IMR-90 (cell line): Measurements from ENCODE around the gene TMEM45B. TPM values are rescaled to one million over a fixed set of nuclear protein-coding genes. Genes with fewer than 3 reads are reported as not detected.

Experiments
- ATAC-seq: fragments of 200-7000 bp; cut with Tn5 transposase; 2 replicates; pipeline ENCODE4 v1.9.1; 2020; ENCODE audit warnings: low read depth, mild to moderate bottlenecking, moderate library complexity
- BruUV-seq: library from RNA; stranded (reverse); fragments of 400-500 nt; replicated peaks from 2 replicates; lab custom pipeline; 2021; lab: Mats Ljungman, UMichigan
- CTCF ChIA-PET: fragments of 300-600 bp; formaldehyde crosslinking; extraction: SDS; loops from one replicate; lab custom pipeline; 2021; ENCODE audit warnings: antibody characterized with exemption; lab: Yijun Ruan, JAX
- POLR2A ChIA-PET: fragments of 300-600 bp; sonication (Branson Sonifier 250); formaldehyde crosslinking; loops from one replicate; lab custom pipeline; 2022; ENCODE audit warnings: antibody characterized with exemption; ENCODE audit not compliant: unreplicated experiment; lab: Charles Lee
- DNase-seq: peaks from one replicate; pipeline ENCODE4 v3.0.0; 2013
- H2AFZ ChIP-seq: replicated peaks from 2 replicates; pipeline ENCODE3; 2013; ENCODE audit warnings: low read length, mild to moderate bottlenecking; ENCODE audit not compliant: poor library complexity
- H2AK5ac ChIP-seq: 2 replicates; pipeline ENCODE4 v1.6.1; 2013; ENCODE audit warnings: low read depth, low read length, inconsistent platforms
- H2AK9ac ChIP-seq: replicated peaks from 2 replicates; pipeline ENCODE3; 2013; ENCODE audit warnings: mild to moderate bottlenecking, low read depth, low read length, moderate library complexity; ENCODE audit not compliant: poor library complexity
- H2BK120ac ChIP-seq: 2 replicates; pipeline ENCODE4 v1.6.1; 2013; ENCODE audit warnings: low read depth, low read length, inconsistent platforms
- H2BK15ac ChIP-seq: 3 replicates; pipeline ENCODE4 v1.6.1; 2013; ENCODE audit warnings: low read depth, low read length, inconsistent platforms
- H2BK20ac ChIP-seq: 2 replicates; pipeline ENCODE4 v1.6.1; 2013; ENCODE audit warnings: low read depth, mild to moderate bottlenecking, inconsistent platforms, low read length, moderate library complexity
- H2BK5ac ChIP-seq: 2 replicates; pipeline ENCODE4 v1.6.1; 2013; ENCODE audit warnings: mild to moderate bottlenecking, low read depth, low read length, inconsistent platforms; ENCODE audit not compliant: poor library complexity, severe bottlenecking
- H3K14ac ChIP-seq: replicated peaks from 2 replicates; pipeline ENCODE4 v1.6.1; 2013; ENCODE audit warnings: low read depth, low read length, inconsistent platforms
- H3K18ac ChIP-seq: 2 replicates; pipeline ENCODE4 v1.6.1; 2013; ENCODE audit warnings: low read depth, low read length, control low read depth
- H3K23ac ChIP-seq: 2 replicates; pipeline ENCODE4 v1.6.1; 2013; ENCODE audit warnings: low read depth, low read length, inconsistent platforms
- H3K27ac ChIP-seq: 2 replicates; pipeline ENCODE4 v1.5.1; 2013; ENCODE audit warnings: mild to moderate bottlenecking, control low read depth, low read length; ENCODE audit not compliant: insufficient read depth
- H3K27me3 ChIP-seq: 2 replicates; pipeline ENCODE4 v1.6.1; 2013; ENCODE audit warnings: low read length; ENCODE audit not compliant: control insufficient read depth, insufficient read depth
- H3K36me3 ChIP-seq: 2 replicates; pipeline ENCODE4 v1.6.1; 2013; ENCODE audit warnings: low read length, mixed read lengths; ENCODE audit not compliant: control insufficient read depth, insufficient read depth
- H3K4ac ChIP-seq: 2 replicates; pipeline ENCODE4 v1.6.1; 2013; ENCODE audit warnings: low read depth, low read length, inconsistent platforms
- H3K4me1 ChIP-seq: 2 replicates; pipeline ENCODE4 v1.6.1; 2013; ENCODE audit warnings: low read length, mixed read lengths; ENCODE audit not compliant: control insufficient read depth, insufficient read depth
- H3K4me2 ChIP-seq: 2 replicates; pipeline ENCODE4 v1.6.1; 2013; ENCODE audit warnings: low read depth, mild to moderate bottlenecking, control low read depth, low read length, moderate library complexity
- H3K4me3 ChIP-seq: 2 replicates; pipeline ENCODE4 v1.5.1; 2013; ENCODE audit warnings: low read depth, mild to moderate bottlenecking, control low read depth, low read length, moderate library complexity; ENCODE audit not compliant: insufficient read depth
- H3K56ac ChIP-seq: 2 replicates; pipeline ENCODE4 v1.6.1; 2013; ENCODE audit warnings: low read length, inconsistent platforms; ENCODE audit not compliant: insufficient read depth; ENCODE audit errors: extremely low read depth
- H3K79me1 ChIP-seq, 2 experiments: 2 replicates each; pipeline ENCODE4 v1.6.1; 2013; ENCODE audit warnings: low read length in 2 of 2, inconsistent platforms in 1 of 2, low read depth in 1 of 2
- H3K9ac ChIP-seq: 2 replicates; pipeline ENCODE4 v1.6.1; 2013; ENCODE audit warnings: low read depth, low read length, control low read depth
- H3K9me1 ChIP-seq: 2 replicates; pipeline ENCODE4 v1.6.1; 2013; ENCODE audit warnings: low read length, inconsistent platforms; ENCODE audit not compliant: insufficient read depth
- H3K9me3 ChIP-seq: 2 replicates; pipeline ENCODE4 v1.6.1; 2013; ENCODE audit warnings: low read length; ENCODE audit not compliant: control insufficient read depth, insufficient read depth
- H4K20me1 ChIP-seq: 2 replicates; pipeline ENCODE4 v1.6.1; 2013; ENCODE audit warnings: low read length, inconsistent platforms; ENCODE audit not compliant: insufficient read depth
- H4K5ac ChIP-seq: 2 replicates; pipeline ENCODE4 v1.6.1; 2013; ENCODE audit warnings: mild to moderate bottlenecking, low read depth, low read length, control low read depth
- H4K8ac ChIP-seq, 2 experiments: 2 replicates each; pipeline ENCODE4 v1.6.1; 2013; ENCODE audit warnings: low read depth in 2 of 2, low read length in 2 of 2, control low read depth in 1 of 2, inconsistent platforms in 1 of 2
- H4K91ac ChIP-seq: 2 replicates; pipeline ENCODE4 v1.6.1; 2013; ENCODE audit warnings: low read depth, low read length, inconsistent platforms; ENCODE audit not compliant: insufficient read depth
- BHLHE40 ChIP-seq: fragments of 150-350 bp; IDR thresholded peaks from 2 replicates; pipeline ENCODE4 v1.6.1; 2016; ENCODE audit warnings: mild to moderate bottlenecking, low read depth, low read length
- CEBPB ChIP-seq: IDR thresholded peaks from 2 replicates; pipeline ENCODE4 v1.6.1; 2012; ENCODE audit warnings: low read depth, low read length, improper control_type of control experiment
- CHD1 ChIP-seq: IDR thresholded peaks from 2 replicates; pipeline ENCODE4 v1.6.1; 2012; ENCODE audit warnings: low read depth, low read length, improper control_type of control experiment
- FOS ChIP-seq: fragments of 150-350 bp; IDR thresholded peaks from 2 replicates; pipeline ENCODE4 v1.6.1; 2016; ENCODE audit warnings: low read depth, low read length
- MAFK ChIP-seq: IDR thresholded peaks from 2 replicates; pipeline ENCODE4 v1.6.1; 2012; ENCODE audit warnings: low read depth, low read length, improper control_type of control experiment
- MAZ ChIP-seq: IDR thresholded peaks from 2 replicates; pipeline ENCODE4 v1.6.1; 2012; ENCODE audit warnings: low read depth, mild to moderate bottlenecking, low read length, improper control_type of control experiment, moderate library complexity, borderline replicate concordance
- MXI1 ChIP-seq: IDR thresholded peaks from 2 replicates; pipeline ENCODE4 v1.6.1; 2012; ENCODE audit warnings: low read depth, mild to moderate bottlenecking, low read length, moderate library complexity, borderline replicate concordance
- NFE2L2 ChIP-seq: fragments of 150-350 bp; IDR thresholded peaks from 2 replicates; pipeline ENCODE4 v1.6.1; 2016; ENCODE audit warnings: low read depth, mild to moderate bottlenecking, low read length
- POLR2A ChIP-seq: IDR thresholded peaks from 2 replicates; pipeline ENCODE4 v1.6.1; 2012; ENCODE audit warnings: mild to moderate bottlenecking, low read depth, low read length
- RAD21 ChIP-seq: IDR thresholded peaks from 2 replicates; pipeline ENCODE4 v1.6.1; 2012; ENCODE audit warnings: low read length, improper control_type of control experiment
- RCOR1 ChIP-seq: IDR thresholded peaks from 2 replicates; pipeline ENCODE4 v1.6.1; 2012; ENCODE audit warnings: mild to moderate bottlenecking, low read length, improper control_type of control experiment; ENCODE audit not compliant: insufficient replicate concordance
- RFX5 ChIP-seq: IDR thresholded peaks from 2 replicates; pipeline ENCODE4 v1.8.0; 2012; ENCODE audit warnings: low read depth, mild to moderate bottlenecking, low read length, moderate library complexity
- SMC3 ChIP-seq: fragments of 150-350 bp; IDR thresholded peaks from 2 replicates; pipeline ENCODE4 v1.6.1; 2016; ENCODE audit warnings: low read depth, mild to moderate bottlenecking, antibody characterized with exemption, low read length, moderate library complexity
- WGBS, 2 experiments: methylation state at CpG; one replicate each; pipeline versions ENCODE4 v1.1.5 to v1.1.7; 2013; ENCODE audit warnings: missing lambda C conversion rate in 2 of 2; ENCODE audit not compliant: insufficient read length in 1 of 2; ENCODE audit errors: extremely low coverage in 2 of 2; 5-methylcytosine and 5-hydroxymethylcytosine counted together
- dilution Hi-C: fragments of 300-500 bp; cut with HindIII; formaldehyde crosslinking; loops from one replicate; pipeline ENCODE4 v1.14.3; 2018; ENCODE audit warnings: low sequenced_read_pairs; ENCODE audit not compliant: unreplicated experiment
- in situ Hi-C: fragments of 300-500 bp; cut with MboI; formaldehyde crosslinking; loops from 3 replicates; pipeline ENCODE4 v1.14.3; 2019; ENCODE audit warnings: low sequenced_read_pairs, inconsistent platforms, mixed read lengths
- intact Hi-C: fragments of 100-400 bp; cut with micrococcal nuclease; formaldehyde crosslinking; loops from 2 replicates; pipeline ENCODE4 v1.10.0; 2022
- polyA plus RNA-seq, 3 experiments: library from polyadenylated mRNA; depleted of rRNA; stranded (reverse); fragments of >200 nt; gene quantifications; 2 replicates each; pipeline ENCODE4 v1.2.3, GENCODE V29; 2012; ENCODE audit warnings: low replicate concordance in 1 of 3
- total RNA-seq: library from RNA; depleted of rRNA; stranded (reverse); fragments of >200 nt; gene quantifications from 2 replicates; pipeline ENCODE4 v1.2.3, GENCODE V29; 2012
- TF ChIP-seq, protein P1 (sequence below): fragments of 150-350 bp; IDR thresholded peaks from 2 replicates; pipeline ENCODE4 v1.6.1; 2016; ENCODE audit warnings: low read depth, mild to moderate bottlenecking, low read length, moderate library complexity, borderline replicate concordance
- TF ChIP-seq, protein P2 (sequence below): fragments of 150-350 bp; IDR thresholded peaks from 2 replicates; pipeline ENCODE4 v1.6.1; 2017; ENCODE audit warnings: mild to moderate bottlenecking, antibody characterized with exemption, low read length, low read depth
- TF ChIP-seq, protein P3 (sequence below): conservative IDR thresholded peaks from 2 replicates; pipeline ENCODE4 v1.5.1; 2012; ENCODE audit warnings: mild to moderate bottlenecking, low read depth, low read length, improper control_type of control experiment

Gene TMEM45B
- total and polyA plus RNA-seq, 2 of the 4 experiments (the other 2 are of a cell fraction) = not detected

DNA sequence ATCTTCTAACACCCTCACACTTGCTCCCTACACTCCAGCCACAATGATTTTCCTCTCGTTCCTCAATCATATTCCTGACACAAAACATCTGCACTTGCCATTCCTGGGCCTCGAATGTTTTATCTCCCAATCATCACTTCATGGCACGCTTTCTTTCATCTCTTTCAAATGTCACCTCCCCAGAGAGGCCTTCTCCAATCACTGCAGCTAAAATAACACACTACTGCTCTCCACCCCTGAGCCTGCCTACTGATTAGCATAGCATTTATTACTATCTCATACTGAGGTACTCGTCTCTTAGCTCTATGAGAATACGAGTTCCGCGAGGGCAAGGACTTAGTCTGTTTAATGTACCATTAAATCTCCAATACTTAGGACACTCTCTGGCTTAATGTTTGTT, 56.3 kb downstream of the TMEM45B start:
- dilution Hi-C loops = no loop called here
- H3K18ac ChIP-seq = no peak overlapping the region
- H3K9me3 ChIP-seq = no peaks in the 10 kb centered on the region
- H3K4me3 ChIP-seq = no peak overlapping the region
- ChIA-PET POLR2A (no interaction called here), CTCF (no interaction called here)
- H3K36me3 ChIP-seq = peaks cover 62% of the 10 kb centered on the region
- H3K23ac ChIP-seq = no peak overlapping the region
- no peaks in the 10 kb centered on the region for H3K27me3 ChIP-seq
- H3K14ac ChIP-seq = no peak overlapping the region
- H3K56ac ChIP-seq = no peak overlapping the region
- ATAC-seq (no peak), DNase-seq (no peak)
- no peaks in the 10 kb centered on the region for H3K4me1 ChIP-seq
- H3K9ac ChIP-seq = no peak overlapping the region
- no peak overlapping the region for H3K4ac ChIP-seq
- BruUV-seq = no TSS peak
- WGBS, 2 experiments = 17% methylated on average over 2 of the region's 7 CpGs; no CpG with 5 or more reads in 1 of the 2 experiments
- H2AK9ac ChIP-seq = no peak overlapping the region
- H4K8ac ChIP-seq = no peak overlapping the region
- H2BK20ac ChIP-seq = no peak overlapping the region
- no peak overlapping the region for H2AFZ ChIP-seq
- no peak overlapping the region for H2BK5ac ChIP-seq
- peaks cover 7% of the 10 kb centered on the region; the same call in 1 of the 2 replicates for H3K9me1 ChIP-seq
- in situ Hi-C loops = no loop called here
- no peak overlapping the region for H4K5ac ChIP-seq
- H2BK15ac ChIP-seq = no peak overlapping the region
- H3K27ac ChIP-seq = no peak overlapping the region
- intact Hi-C loops = no loop called here
- no peak overlapping the region for H3K4me2 ChIP-seq
- no peaks in the 10 kb centered on the region for H3K79me1 ChIP-seq
- TF ChIP-seq MAFK (no peak), MXI1 (no peak), MAZ (no peak), CEBPB (no peak), POLR2A (no peak), RCOR1 (no peak), FOS (no peak), RAD21 (no peak), RFX5 (no peak), BHLHE40 (no peak), SMC3 (no peak), NFE2L2 (no peak), CHD1 (no peak)
- TF ChIP-seq, protein P1, sequence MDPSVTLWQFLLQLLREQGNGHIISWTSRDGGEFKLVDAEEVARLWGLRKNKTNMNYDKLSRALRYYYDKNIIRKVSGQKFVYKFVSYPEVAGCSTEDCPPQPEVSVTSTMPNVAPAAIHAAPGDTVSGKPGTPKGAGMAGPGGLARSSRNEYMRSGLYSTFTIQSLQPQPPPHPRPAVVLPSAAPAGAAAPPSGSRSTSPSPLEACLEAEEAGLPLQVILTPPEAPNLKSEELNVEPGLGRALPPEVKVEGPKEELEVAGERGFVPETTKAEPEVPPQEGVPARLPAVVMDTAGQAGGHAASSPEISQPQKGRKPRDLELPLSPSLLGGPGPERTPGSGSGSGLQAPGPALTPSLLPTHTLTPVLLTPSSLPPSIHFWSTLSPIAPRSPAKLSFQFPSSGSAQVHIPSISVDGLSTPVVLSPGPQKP = no peak
- TF ChIP-seq, protein P2, sequence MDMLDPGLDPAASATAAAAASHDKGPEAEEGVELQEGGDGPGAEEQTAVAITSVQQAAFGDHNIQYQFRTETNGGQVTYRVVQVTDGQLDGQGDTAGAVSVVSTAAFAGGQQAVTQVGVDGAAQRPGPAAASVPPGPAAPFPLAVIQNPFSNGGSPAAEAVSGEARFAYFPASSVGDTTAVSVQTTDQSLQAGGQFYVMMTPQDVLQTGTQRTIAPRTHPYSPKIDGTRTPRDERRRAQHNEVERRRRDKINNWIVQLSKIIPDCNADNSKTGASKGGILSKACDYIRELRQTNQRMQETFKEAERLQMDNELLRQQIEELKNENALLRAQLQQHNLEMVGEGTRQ = no peak
- TF ChIP-seq, protein P3, sequence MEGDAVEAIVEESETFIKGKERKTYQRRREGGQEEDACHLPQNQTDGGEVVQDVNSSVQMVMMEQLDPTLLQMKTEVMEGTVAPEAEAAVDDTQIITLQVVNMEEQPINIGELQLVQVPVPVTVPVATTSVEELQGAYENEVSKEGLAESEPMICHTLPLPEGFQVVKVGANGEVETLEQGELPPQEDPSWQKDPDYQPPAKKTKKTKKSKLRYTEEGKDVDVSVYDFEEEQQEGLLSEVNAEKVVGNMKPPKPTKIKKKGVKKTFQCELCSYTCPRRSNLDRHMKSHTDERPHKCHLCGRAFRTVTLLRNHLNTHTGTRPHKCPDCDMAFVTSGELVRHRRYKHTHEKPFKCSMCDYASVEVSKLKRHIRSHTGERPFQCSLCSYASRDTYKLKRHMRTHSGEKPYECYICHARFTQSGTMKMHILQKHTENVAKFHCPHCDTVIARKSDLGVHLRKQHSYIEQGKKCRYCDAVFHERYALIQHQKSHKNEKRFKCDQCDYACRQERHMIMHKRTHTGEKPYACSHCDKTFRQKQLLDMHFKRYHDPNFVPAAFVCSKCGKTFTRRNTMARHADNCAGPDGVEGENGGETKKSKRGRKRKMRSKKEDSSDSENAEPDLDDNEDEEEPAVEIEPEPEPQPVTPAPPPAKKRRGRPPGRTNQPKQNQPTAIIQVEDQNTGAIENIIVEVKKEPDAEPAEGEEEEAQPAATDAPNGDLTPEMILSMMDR = no peak
- H2BK120ac ChIP-seq = no peak overlapping the region
- no peak overlapping the region for H4K91ac ChIP-seq
- H2AK5ac ChIP-seq = no peak overlapping the region
- peaks cover 5% of the 10 kb centered on the region for H4K20me1 ChIP-seq
